Pancreas (tissue), 10 donors: ENCODE measurements around the gene NDOR1. TPM values are rescaled to one million over a fixed set of nuclear protein-coding genes. Genes with fewer than 3 reads are reported as not detected.

Experiments
- ATAC-seq, 4 donors: fragments of 200-7000 bp; cut with Tn5 transposase; one replicate each; pipeline versions ENCODE4 v1.8.0 to v1.9.1; 2020; ENCODE audit warnings: mild to moderate bottlenecking in 4 of 4, moderate library complexity in 4 of 4
- DNase-seq, 6 donors: peaks; one replicate each; pipeline ENCODE4 v3.0.0-alpha.2; 2020
- FAIRE-seq: peaks from 2 replicates; lab custom pipeline; 2012; peaks lifted over from hg19 to GRCh38; lab: Jason Lieb, UNC
- H3K27ac ChIP-seq, 4 donors: fragments of 200-600 bp; sonication (generic); 1 replicate in 3 of 4; 2 replicates in 1 of 4; pipeline versions ENCODE4 v1.5.0 to v1.8.0; 2020
- H3K27me3 ChIP-seq, 4 donors: fragments of 200-600 bp; one replicate each; pipeline ENCODE4 v1.8.0; 2021
- H3K36me3 ChIP-seq, 3 donors: fragments of 200-600 bp; sonication (generic) in 1 of 3; one replicate each; pipeline versions ENCODE4 v1.5.0 to v1.8.0; 2020 to 2021
- H3K4me1 ChIP-seq, 3 donors: fragments of 200-600 bp; one replicate each; pipeline ENCODE4 v1.8.0; 2021
- H3K4me3 ChIP-seq, 4 donors: fragments of 200-600 bp; sonication (generic) in 2 of 4; one replicate each; pipeline versions ENCODE4 v1.5.0 to v1.8.0; 2020 to 2021
- H3K9me3 ChIP-seq, 4 donors: fragments of 200-600 bp; one replicate each; pipeline ENCODE4 v1.8.0; 2021
- CTCF ChIP-seq, 4 donors: fragments of 200-600 bp; sonication (generic) in 3 of 4; IDR thresholded peaks; one replicate each; pipeline versions ENCODE4 v1.5.0 to v1.8.0; 2021; ENCODE audit warnings: antibody characterized with exemption in 4 of 4
- WGBS, 2 donors: extraction: QIAGEN DNeasy Blood & Tissue Kit; methylation state at CpG; one replicate each; pipeline ENCODE4 v1.1.7; 2013; 5-methylcytosine and 5-hydroxymethylcytosine counted together
- intact Hi-C, 3 donors: fragments of 100-400 bp; cut with DNase I; formaldehyde crosslinking; loops; one replicate each; pipeline versions ENCODE4 v1.11.1 to v1.14.2; 2022
- polyA plus RNA-seq, 2 donors: library from polyadenylated mRNA; stranded (reverse); fragments of 200-250 nt; gene quantifications; one replicate each; pipeline ENCODE4 v1.2.3, GENCODE V29; 2013
- total RNA-seq, 6 donors: library from RNA; stranded (reverse); fragmentation: NEBNext Ultra II Directional in 4 of 6; extraction: Animal tissue kit (Norgen Biotek cat#: 25700) in 4 of 6; gene quantifications; one replicate each; pipeline versions ENCODE4 v1.2.1 to v1.2.4, GENCODE V29; 2021 to 2023
- donor health status: healthy with polysubstance abuse.
- donor health status: DM: no; HTN: no; CAD: no; lungs with moderate emphysema.
- donor health status: DM: no; HTN: no; CAD: no.
- donor health status: control.
- donor health status: control.
- donor health status: Bipolar disorder and iron deficiency.
- donor health status: DM: yes; HTN: yes; CAD: no.
- donor health status: DM: no; HTN: no; CAD: no.
- donor health status: DM: no; HTN: no; CAD: no.
- donor health status: DM: yes; HTN: yes; CAD: no.

The NDOR1 gene
- total and polyA plus RNA-seq, 8 donors: 4.6 to 25.4 (median 6.8) TPM

- Histone ChIP-seq H3K9me3 (no peaks in the 10 kb centered on the region), H3K27me3 (no peaks in the 10 kb centered on the region), H3K27ac (no peak overlapping the region), H3K4me3 (no peak overlapping the region), H3K4me1 (no peaks in the 10 kb centered on the region), H3K36me3 (peaks cover 0 to 10% (median 6%) of the 10 kb centered on the region in 3 donors)
- WGBS, 2 donors: 59 to 65% methylated on average over 30 to 33 of the region's 33 CpGs
- FAIRE-seq (no peak), ATAC-seq (no peak), DNase-seq (no peak)
- no peak for TF ChIP-seq CTCF (IDR thresholded peaks at IDR 0.05)
- intact Hi-C loops: no loop called here
These were observed 30.0 kb upstream of the NDOR1 start for GRCh38 chr9:137175345-137175961.

- H3K36me3 ChIP-seq: peaks cover 0 to 21% (median 17%) of the 10 kb centered on the region in 3 donors
- DNase-seq (no peak), ATAC-seq (peak in 3 of 4 donors; percentile 51 to 88 (median 70)), FAIRE-seq (no peak)
- H3K4me3 ChIP-seq: no peak overlapping the region
- no peaks in the 10 kb centered on the region for H3K9me3 ChIP-seq
- TF ChIP-seq CTCF (IDR thresholded peaks at IDR 0.05): peak in 3 of 4 donors; percentile 41 to 45 (median 41)
- intact Hi-C loops: no loop called here
- no peaks in the 10 kb centered on the region for H3K4me1 ChIP-seq
- WGBS, 2 donors: 53 to 54% methylated on average over 17 of the region's 17 CpGs
- no peak overlapping the region for H3K27ac ChIP-seq
- no peaks in the 10 kb centered on the region for H3K27me3 ChIP-seq
These were observed 29.0 kb upstream of the NDOR1 start for GRCh38 chr9:137176302-137177182.

- 89 to 92% methylated on average over 23 of the region's 23 CpGs for WGBS, 2 donors
- DNase-seq (no peak), ATAC-seq (no peak), FAIRE-seq (no peak)
- intact Hi-C loops: no loop called here
- no peaks in the 10 kb centered on the region for H3K27me3 ChIP-seq
- no peak for TF ChIP-seq CTCF (IDR thresholded peaks at IDR 0.05)
- H3K27ac ChIP-seq: no peak overlapping the region
- peaks cover 0 to 39% (median 34%) of the 10 kb centered on the region in 3 donors for H3K36me3 ChIP-seq
- no peak overlapping the region for H3K4me3 ChIP-seq
- H3K4me1 ChIP-seq: no peaks in the 10 kb centered on the region
- no peaks in the 10 kb centered on the region for H3K9me3 ChIP-seq
These were observed 27.1 kb upstream of the NDOR1 start for GRCh38 chr9:137178201-137178938.

DNA sequence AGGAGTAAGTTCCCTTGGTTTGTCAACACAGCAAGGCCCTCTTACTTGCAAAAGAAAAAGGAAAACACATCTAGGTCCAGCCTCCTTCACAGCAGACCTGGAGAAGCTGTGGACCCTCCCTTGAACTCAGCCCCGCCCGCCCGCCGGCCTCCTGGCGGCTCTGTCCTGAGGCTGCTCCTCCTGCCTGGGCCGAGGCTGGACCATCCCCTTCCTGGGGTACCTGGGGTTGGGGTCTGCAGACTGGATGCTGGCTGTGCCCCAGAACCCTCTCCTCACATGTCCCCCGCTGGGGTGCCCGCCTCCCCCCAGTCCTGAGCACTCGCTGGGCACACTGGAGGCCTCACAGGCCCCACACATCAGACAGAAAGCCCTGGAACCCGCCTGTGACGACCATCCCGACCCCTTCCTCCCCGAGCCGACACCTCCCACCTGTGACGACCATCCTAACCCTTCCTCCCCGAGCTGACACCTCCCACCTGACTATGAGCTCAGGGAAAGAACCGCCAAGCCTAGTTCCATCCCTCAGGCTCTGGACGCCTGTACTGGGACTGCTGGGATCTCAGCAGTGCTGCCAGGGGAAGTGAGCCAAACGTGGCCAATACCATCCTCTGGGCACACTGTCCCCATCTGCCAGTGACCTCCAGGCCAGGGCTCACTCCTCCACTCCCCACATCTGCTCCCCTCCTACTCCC is 26.4 kb upstream of the NDOR1 start:
- TF ChIP-seq CTCF (IDR thresholded peaks at IDR 0.05): no peak
- no peak for FAIRE-seq
- no peak for ATAC-seq
- no peak overlapping the region for H3K27ac ChIP-seq
- H3K4me1 ChIP-seq: no peaks in the 10 kb centered on the region
- H3K9me3 ChIP-seq: no peaks in the 10 kb centered on the region
- no peak overlapping the region for H3K4me3 ChIP-seq
- WGBS, 2 donors: 91% methylated on average over 19 of the region's 19 CpGs
- intact Hi-C loops: no loop called here
- DNase-seq: no peak
- H3K27me3 ChIP-seq: no peaks in the 10 kb centered on the region
- peaks cover 0 to 46% (median 39%) of the 10 kb centered on the region in 3 donors for H3K36me3 ChIP-seq
